Neural progenitor cell (in vitro differentiated cells): ENCODE measurements around the gene TMEM184A.

Experiments used
- CTCF ChIP-seq: fragments of 200-600 bp; sonication (generic); IDR thresholded peaks from 2 replicates; pipeline ENCODE4 v1.5.1; 2017; ENCODE audit warnings: antibody characterized with exemption, mild to moderate bottlenecking
- EZH2phosphoT487 ChIP-seq: fragments of 200-600 bp; sonication (generic); IDR thresholded peaks from 2 replicates; pipeline ENCODE4 v1.6.1; 2017; ENCODE audit warnings: antibody characterized with exemption

- TF ChIP-seq CTCF: no peak
- no peak for TF ChIP-seq EZH2phosphoT487
Measured at GRCh38 chr7:1591876-1592275, 35.9 kb upstream of the TMEM184A start.
